CD4-positive, alpha-beta T cell treated with Interleukin-6 for 4 hours (primary cell): ENCODE data around the gene SGMS1.
"Not testable (repeated sequence)": the region's sequence is repeated elsewhere in the genome, so short reads cannot be mapped to it uniquely, and the experiment has no call there.

Experiments used
- DNase-seq: peaks from one replicate; pipeline ENCODE4 v3.0.0-alpha.2; 2020; ENCODE audit warnings: mixed read lengths

The SGMS1 gene

DNA sequence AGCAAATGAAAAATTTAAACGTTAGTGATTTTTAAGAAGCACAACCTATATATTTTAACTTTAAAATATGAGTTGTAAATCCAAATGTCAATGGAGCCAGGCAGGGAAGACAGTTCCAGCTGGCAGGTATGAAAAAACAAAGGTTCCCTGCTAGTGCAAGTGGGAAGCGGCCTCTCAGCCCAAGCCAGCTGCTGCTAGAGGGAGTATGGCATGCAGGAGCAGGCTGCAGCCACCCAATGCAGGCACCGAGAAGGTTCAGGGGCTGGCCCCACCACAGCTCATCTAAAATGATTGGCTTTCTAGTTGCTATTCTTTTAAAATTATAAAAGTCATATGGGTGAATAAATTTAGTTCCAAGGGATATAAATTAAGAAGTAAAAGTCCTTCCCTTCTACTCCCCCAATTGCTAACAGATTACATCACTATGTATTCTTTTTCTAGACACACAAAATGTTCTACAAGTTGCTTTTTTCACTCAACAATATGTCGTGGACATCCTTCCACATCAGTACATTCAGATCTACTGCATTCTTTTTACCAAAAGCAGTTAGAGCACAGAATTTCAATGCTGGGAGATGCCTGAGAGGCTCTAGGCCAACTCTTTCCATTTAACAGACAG lies 69.3 kb downstream of the SGMS1 start:
- DNase-seq: no peak

DNA sequence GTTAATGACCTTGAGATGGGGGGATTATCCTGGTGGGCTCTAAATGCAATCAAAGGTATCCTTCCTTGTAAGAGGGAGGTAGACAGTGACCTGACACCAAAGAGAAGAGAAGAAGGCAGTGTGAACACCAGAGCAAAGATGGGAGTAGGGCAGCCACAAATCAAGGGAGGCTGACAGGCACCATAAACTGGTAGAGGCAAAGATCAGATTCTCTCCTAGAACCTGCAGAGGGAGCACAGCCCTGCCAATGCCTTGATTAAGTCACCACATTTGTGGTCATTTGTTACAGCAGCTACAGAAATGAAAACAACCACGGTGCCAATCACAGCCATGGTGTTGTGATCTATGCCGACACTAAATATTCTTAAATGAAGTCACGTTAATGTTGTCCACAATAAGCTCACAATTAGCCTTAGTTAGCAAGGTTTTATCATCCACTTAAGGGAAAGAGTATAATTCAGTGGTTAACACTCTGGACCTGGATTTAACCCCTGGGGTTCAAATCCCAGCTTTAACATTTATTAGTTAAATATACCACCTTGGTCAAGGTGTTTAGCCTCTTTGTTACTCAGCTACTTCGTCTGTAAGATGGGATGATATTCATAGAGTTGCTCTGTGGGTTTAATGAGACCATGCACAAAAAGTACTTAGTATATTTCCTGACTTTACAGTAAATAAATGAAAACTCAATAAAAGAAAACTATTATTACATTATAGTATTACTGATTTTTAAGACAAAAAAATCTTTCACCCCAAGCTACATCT lies 70.8 kb downstream of the SGMS1 start:
- DNase-seq: peak; percentile 22

DNA sequence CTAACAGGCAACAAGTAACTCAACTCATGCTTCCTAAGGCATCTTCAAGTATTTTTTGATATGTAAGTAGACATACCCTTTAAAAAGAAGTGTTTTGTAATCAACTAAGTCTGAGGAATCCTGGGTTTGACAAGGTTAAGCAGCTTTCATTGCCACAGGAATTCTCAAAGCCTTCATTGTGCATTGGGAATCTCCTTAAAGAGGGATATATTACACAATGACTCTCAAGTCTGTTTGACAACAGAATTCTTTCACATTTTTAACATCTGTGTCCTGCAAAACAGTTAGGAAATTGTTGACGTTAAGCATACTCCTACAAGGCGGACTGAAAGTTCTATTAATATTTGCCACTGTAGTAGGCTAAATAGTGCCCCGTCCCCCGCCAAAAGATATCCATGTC lies 71.4 kb downstream of the SGMS1 start:
- DNase-seq: no peak

DNA sequence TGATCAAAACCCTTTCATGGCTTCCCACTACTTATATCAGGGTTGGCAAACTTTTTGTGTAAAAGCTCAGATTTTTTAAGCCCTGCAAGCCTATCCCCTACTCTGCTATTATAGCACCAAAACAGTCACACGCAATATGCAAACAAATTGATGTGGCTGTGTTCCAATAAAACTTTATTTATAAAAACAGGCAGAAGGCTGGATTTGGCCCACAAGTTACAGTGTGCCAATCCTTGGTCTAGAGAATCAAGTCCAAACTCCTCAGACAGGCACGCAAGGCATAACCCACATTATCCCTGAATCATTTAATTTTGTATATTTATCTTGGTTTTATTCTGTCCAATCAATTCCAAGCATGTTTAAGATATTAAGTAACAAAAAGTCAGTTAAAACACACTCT lies 71.9 kb downstream of the SGMS1 start:
- DNase-seq: no peak

DNA sequence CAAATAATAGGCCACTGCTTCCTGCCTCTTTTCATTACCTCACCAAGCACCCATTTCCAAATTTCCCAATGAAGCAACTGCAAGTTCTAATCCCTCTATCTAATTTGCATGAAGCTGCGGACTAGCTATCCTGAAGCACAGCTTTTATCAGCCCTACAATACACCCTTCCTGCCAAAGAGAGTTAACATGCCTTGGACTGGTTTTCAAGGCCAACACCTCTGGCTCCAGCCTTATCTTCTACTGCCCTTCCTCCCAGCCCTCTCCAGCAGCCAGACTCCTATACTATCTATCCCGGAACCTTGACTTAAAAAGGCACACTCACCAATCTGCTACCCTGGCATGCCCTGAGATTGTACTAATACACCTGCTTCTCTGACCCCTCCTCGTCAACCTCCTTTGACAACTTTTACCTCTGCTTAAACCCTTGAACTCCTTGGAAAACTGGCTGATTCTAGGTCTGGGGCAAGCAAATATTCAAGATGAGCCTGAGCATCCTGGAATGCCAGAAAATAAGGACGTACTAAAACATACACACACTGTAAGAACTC lies 73.4 kb downstream of the SGMS1 start:
- DNase-seq: no peak

DNA sequence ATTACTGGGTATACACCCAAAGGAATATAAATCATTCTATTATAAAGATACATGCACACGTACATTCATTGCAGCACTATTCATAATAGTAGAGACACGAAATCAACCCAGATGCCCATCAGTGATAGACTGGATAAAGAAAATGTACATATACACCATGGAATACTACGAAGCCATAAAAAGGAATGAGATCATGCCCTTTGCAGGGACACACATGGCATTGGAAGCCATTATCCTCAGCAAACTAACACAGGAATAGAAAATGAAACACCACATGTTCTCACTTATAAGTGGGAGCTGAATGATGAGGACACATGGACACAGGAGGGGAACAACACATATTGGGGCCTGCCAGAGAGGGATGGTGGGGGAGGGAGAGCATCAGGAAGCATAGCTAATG lies 74.6 kb downstream of the SGMS1 start:
- not testable (repeated sequence) for DNase-seq

DNA sequence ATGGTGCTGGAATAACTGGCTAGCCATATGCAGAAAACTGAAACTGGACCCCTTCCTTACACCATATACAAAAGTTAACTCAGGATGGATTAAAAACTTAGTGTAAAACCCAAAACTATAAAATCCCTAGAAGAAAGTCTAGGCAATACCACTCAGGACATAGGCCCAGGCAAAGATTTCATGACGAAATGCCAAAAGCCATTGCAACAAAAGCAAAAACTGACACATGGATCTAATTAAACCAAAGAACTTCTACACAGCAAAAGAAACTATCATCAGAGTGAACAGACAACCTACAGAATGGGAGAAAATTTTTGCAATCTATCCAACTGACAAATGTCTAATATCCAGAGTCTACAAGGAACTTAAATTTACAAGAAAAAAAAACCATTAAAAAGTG lies 75.3 kb downstream of the SGMS1 start:
- DNase-seq: not testable (repeated sequence)

DNA sequence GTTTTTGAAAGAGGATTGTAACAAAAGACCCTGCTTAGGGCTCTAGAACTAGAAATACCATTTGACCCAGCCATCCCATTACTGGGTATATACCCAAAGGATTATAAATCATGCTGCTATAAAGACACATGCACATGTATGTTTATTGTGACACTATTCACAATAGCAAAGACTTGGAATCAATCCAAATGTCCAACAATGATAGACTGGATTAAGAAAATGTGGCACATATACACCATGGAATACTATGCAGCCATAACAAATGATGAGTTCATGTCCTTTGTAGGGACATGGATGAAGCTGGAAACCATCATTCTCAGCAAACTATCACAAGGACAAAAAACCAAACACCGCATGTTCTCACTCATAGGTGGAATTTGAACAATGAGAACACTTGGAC lies 77.5 kb downstream of the SGMS1 start:
- not testable (repeated sequence) for DNase-seq

DNA sequence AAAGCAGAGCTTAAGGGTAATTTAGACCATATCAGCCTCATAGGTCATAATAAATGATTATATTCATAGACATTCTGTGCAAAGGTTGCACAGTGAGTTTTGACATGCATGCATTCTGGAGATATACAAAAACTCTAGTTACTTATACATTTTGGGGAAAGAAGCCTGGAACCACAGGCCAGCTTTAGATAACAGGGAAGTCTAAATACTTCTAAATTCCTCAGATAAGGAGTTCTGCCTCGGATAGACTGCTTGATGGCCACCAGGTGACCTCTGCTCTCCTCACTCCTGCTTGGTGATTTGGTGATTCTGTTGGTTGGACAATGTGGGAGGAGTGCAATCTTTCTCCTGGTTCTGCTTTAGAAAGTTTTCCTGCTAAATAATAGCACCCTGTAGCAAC lies 77.9 kb downstream of the SGMS1 start:
- DNase-seq: no peak

DNA sequence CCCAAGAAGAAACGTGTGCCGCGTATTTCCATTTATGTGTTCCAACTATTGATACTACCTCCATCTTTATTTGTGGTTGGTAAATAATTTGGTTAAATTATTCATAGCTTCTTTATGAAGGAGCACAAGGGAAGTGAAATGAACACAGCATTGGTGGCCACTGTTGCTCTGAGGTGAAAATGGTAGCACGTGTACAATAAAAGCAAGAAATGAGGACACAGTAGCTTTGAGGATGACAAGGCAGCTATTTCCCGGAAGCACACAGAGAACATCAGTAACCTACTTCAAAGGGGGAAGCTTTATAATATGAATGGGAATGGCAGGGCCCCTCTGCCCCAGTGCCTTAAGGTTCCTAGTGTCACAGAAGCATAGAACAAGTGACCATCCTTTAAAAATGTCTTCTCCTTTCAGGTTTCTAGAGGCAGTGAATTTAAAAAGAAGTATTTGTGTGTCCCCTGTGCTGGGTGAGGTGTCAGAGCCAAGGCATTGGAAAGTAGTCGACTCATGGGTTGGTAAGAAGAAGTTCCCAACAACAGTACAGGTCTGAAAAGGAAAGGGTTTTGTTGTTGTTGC lies 78.8 kb downstream of the SGMS1 start:
- DNase-seq: peak; percentile 19

DNA sequence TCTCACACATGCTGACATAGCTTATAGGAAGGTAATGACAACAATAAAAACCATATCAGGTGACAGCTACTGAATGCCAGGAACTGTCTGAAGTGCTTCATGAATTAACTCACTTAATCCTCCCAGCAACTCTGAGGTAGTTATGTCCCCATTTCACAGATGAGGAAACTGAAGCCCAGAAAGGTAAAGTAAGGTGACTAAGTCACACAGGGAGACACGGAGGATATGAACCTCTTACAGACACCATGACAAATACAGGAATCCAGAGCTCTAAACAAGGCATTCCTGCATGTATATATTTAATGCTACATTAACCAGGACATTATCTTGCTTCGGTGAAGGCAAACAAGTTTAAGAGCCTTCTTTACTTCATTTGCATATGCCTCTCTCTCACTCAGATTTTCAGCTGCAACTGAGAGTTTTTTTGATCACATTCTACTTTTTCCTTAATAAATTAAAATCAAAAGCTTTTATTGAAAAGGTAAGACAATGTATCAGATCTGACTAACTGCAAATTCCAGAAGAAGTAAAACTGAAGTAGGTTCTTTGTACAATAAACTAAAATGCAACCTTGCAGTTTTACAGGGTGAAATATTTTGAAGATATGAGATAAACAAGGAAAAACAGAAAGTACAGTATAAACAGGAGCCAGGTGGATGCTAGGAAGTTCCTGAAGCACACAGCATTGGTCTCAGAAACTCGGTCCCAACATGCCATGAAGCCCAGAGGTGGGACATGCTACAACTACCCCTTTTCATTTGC lies 79.5 kb downstream of the SGMS1 start:
- no peak for DNase-seq

DNA sequence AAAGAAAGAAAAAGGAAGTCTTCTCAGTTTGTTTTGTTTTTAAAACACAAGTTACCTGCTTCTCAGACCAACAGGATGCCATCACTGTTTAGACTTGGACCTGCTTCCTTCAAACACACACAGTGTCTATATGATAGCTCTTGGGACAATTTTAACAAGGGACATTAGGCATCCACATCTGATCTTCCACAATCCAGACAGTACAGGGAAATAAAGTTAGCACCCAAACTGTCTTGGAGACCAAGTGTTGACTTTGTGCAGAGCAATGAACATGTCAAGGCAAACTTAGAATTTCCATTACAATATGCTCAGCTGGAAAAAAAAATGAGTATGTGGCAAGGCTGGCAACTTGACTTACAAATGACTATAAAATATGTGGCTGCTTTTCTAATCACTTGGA lies 80.9 kb downstream of the SGMS1 start:
- DNase-seq: no peak

DNA sequence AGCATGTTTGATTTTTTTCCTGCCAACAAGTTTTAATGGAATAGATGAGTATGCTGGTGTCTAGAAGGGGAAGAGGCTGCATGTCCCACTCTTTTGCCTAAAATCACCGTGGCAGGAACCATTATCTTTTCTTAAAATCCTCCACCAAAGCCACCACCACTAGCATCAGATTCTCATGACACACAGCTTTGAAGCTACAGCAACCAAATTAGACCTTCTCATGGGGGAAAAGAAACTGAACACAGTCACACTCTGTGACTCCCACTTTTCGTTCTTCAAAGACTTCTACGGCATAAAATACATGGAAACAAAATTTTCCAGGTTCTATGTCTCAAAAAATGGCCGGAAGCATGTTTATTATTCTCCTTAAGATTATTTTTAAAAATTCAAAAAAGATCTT lies 81.8 kb downstream of the SGMS1 start:
- no peak for DNase-seq

DNA sequence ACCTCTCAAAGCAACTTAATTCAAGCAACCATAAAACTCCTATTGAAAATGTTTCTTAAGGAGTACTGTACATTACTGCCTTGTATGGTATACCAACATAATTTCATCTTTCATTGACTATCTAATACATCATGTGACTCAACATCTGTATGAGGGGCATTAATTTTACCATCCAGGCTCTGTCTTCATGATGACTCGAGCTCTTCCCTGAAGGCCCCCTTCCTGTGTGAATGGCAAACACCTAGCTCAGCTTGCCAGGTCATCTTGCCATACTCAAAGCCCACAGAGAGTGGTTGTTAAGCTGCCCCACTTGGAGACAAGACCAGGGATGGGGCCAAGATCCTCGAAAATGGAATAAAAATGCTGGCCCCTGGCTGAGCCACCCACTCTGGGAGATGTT lies 82.4 kb downstream of the SGMS1 start:
- DNase-seq: no peak

DNA sequence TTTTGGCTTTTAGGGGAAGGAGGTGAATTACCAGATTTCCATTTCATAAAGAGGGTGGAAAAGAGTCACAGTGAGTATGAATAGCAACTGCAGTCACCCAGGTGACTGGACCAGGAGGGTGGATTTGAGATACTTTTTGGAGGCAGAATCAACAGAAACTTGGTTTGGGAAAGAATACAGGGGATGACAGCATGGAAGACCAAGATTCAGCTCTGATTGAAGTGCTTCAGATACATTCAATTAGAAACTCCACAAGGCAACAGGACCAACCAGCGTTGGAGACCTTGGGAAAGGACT lies 83.0 kb downstream of the SGMS1 start:
- no peak for DNase-seq

DNA sequence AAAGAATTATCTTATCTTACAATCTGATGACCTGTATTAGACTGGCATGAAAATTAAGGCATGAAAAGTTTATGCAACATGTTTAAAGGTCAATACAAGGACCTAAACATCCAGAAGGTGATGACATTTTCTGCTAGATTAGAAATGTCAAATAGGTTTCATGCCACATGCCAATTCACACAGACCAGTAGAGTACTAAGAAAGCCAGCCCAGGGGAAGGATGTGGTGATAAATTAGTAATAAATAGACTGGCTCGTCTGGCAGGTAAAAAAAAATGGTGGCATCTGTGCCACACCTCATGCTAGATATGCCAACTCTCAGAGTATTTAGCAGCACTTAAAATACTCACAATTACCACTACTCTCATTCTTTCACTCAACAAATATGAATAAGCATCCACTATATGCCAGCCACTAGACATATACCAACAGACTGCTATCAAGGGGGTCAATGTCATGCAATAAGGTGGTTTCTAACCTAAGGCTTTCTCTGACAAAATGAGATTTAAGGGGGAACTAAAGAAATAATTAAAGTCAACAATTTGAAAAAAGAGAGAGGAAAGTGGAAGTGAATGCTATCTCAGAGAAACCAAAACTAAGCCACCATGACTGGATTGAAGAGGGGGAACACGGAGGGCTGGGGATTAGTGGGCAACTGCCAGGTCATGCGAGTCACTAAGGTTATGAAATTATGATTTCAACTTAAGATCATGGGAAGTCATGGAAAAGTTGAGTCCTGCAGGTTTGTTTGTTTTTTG lies 83.5 kb downstream of the SGMS1 start:
- DNase-seq: peak; percentile 6

DNA sequence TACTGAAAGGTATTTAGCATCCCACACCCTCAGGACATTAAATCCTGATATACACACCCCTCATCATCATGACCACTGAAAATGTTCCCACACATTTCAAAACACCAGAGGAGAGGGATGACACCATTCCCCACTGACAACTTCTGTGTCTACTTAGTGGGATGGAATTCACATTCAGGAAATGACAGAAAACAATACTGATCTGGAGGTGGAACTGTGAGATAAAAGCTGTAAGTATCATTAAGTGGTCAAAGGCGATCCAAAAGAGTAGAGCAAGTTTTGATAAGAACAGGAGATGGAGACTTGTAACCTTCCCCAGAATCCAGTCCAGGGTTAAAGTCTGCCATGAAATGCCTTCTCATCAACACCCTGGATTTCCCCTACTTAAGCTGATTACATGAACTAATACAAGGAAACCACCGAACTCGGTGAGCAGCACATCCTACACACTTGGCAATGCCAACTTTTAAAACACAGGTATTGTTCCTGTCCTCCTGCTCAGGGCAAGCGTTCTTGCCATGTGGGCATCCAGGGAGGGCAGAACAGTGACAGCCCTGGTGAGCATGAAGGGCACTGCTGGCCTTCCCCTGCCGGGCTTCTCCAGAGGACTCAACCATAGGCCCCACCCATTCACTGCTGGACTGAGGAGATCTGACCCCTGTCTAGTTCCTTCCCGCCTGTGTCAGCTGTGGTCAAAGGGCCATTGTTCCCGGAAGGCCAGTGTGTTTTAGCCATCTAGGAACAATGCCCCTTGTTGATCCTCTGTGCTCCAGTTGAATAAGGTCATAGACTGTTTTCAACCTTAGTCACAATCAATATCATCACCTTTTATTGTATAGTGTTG lies 85.0 kb downstream of the SGMS1 start:
- DNase-seq: no peak

DNA sequence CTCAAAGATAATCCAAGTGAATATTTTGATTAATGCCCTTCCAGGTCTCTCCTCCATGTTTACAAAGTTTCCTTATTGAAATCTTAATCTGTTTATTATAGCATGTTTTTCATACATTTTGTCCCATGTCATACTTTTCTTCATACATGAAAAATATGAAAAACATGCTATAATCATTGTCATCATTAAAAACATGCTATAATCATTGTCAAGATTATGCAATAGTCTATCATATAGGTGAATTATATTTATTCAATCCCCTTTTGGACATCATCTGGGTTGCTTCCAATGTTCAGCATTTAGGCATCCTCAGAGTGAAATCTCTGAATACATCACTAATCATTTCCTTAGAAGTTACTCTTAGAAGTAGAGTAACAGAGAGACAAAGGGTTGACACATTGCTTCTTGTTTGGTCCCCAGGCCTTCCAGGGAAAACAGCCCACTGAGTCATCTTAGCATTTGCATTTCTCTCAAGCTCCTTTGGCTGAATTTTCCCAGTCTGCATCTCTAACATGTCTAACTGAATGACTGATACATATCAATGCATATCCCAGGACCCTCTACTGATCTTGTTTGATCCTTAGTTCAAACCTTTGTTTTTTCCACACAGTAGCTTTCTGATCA lies 87.0 kb downstream of the SGMS1 start:
- DNase-seq: no peak

DNA sequence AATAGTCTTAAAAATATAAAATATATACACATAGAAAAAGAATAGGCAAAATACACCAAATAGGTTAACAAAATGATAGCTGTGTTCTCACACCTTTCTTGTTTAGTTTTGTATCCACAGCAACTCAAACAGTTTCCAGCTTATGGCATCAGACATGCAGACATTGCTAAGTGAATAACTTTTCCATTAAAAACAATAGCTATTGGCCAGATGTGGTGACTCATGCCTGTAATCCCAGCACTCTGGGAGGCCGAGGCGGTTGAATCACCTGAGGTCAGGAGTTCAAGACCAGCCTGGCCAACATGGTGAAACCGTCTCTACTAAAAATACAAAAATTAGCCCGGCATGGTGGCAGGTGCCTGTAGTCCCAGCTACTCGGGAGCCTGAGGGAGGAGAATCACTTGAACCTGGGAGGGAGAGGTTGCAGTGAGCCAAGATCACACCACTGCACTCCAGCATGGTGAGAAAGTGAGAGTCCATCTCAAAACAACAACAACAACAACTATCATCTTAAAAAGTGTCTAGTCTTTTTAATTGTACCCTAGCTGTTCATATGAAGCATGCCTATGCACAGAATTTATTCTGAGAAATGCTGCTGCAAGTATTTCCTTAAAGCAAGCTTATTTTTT lies 88.9 kb downstream of the SGMS1 start:
- DNase-seq: not testable (repeated sequence)

DNA sequence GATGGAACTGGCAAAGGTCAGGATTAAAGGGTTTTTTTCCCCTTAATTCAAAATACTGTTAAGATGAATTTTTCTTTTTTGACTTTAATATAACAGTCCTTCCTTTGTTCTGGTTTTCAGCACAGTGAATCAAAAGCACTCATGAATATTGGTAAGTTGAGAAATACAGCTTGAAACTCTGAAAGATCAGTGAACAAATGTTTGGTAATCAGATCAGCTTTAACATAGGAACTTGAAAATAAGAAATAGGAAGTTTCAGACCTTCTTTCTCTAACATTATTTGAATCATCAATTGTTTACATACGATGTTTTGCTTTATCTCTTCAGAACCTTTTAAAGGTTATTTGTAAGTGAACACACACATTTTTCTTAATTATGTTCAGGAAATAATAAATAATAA lies 90.5 kb downstream of the SGMS1 start:
- DNase-seq: no peak
